ENCODE measurements around the gene OMD. TPM values are rescaled to one million over a fixed set of nuclear protein-coding genes. Genes with fewer than 3 reads are reported as not detected.

OMD gene
- total and polyA plus RNA-seq, 9 of the 15 experiments (the other 6 are each of a cell fraction or from before 2014, with no cell fraction given): 0.21 TPM; not detected in 8

DNA sequence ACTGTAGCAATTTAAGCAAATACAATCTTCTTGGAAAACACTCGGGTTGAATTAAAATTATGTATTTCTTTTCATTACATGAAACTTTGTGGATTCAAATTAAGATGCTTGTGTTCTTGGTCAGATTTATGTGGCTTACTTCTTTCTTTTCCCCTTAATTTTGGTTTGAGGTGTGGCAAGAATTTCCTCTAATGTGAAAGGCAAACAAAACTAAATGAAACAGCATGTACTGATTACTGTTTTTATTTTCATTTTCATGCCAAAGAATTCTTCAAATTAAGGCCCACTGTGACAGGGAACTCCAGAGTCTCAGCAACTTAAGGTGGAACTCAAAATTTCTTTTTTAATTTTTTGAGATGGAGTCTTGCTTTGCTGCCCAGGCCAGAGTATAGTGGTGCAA lies at the start of gene OMD (continued):
- TF ChIP-seq, protein P1, sequence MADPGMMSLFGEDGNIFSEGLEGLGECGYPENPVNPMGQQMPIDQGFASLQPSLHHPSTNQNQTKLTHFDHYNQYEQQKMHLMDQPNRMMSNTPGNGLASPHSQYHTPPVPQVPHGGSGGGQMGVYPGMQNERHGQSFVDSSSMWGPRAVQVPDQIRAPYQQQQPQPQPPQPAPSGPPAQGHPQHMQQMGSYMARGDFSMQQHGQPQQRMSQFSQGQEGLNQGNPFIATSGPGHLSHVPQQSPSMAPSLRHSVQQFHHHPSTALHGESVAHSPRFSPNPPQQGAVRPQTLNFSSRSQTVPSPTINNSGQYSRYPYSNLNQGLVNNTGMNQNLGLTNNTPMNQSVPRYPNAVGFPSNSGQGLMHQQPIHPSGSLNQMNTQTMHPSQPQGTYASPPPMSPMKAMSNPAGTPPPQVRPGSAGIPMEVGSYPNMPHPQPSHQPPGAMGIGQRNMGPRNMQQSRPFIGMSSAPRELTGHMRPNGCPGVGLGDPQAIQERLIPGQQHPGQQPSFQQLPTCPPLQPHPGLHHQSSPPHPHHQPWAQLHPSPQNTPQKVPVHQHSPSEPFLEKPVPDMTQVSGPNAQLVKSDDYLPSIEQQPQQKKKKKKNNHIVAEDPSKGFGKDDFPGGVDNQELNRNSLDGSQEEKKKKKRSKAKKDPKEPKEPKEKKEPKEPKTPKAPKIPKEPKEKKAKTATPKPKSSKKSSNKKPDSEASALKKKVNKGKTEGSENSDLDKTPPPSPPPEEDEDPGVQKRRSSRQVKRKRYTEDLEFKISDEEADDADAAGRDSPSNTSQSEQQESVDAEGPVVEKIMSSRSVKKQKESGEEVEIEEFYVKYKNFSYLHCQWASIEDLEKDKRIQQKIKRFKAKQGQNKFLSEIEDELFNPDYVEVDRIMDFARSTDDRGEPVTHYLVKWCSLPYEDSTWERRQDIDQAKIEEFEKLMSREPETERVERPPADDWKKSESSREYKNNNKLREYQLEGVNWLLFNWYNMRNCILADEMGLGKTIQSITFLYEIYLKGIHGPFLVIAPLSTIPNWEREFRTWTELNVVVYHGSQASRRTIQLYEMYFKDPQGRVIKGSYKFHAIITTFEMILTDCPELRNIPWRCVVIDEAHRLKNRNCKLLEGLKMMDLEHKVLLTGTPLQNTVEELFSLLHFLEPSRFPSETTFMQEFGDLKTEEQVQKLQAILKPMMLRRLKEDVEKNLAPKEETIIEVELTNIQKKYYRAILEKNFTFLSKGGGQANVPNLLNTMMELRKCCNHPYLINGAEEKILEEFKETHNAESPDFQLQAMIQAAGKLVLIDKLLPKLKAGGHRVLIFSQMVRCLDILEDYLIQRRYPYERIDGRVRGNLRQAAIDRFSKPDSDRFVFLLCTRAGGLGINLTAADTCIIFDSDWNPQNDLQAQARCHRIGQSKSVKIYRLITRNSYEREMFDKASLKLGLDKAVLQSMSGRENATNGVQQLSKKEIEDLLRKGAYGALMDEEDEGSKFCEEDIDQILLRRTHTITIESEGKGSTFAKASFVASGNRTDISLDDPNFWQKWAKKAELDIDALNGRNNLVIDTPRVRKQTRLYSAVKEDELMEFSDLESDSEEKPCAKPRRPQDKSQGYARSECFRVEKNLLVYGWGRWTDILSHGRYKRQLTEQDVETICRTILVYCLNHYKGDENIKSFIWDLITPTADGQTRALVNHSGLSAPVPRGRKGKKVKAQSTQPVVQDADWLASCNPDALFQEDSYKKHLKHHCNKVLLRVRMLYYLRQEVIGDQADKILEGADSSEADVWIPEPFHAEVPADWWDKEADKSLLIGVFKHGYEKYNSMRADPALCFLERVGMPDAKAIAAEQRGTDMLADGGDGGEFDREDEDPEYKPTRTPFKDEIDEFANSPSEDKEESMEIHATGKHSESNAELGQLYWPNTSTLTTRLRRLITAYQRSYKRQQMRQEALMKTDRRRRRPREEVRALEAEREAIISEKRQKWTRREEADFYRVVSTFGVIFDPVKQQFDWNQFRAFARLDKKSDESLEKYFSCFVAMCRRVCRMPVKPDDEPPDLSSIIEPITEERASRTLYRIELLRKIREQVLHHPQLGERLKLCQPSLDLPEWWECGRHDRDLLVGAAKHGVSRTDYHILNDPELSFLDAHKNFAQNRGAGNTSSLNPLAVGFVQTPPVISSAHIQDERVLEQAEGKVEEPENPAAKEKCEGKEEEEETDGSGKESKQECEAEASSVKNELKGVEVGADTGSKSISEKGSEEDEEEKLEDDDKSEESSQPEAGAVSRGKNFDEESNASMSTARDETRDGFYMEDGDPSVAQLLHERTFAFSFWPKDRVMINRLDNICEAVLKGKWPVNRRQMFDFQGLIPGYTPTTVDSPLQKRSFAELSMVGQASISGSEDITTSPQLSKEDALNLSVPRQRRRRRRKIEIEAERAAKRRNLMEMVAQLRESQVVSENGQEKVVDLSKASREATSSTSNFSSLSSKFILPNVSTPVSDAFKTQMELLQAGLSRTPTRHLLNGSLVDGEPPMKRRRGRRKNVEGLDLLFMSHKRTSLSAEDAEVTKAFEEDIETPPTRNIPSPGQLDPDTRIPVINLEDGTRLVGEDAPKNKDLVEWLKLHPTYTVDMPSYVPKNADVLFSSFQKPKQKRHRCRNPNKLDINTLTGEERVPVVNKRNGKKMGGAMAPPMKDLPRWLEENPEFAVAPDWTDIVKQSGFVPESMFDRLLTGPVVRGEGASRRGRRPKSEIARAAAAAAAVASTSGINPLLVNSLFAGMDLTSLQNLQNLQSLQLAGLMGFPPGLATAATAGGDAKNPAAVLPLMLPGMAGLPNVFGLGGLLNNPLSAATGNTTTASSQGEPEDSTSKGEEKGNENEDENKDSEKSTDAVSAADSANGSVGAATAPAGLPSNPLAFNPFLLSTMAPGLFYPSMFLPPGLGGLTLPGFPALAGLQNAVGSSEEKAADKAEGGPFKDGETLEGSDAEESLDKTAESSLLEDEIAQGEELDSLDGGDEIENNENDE (IDR thresholded peaks at IDR 0.05; ENCODE audit: low read depth, low read length): no peak
- TF ChIP-seq ZNF584 (CRISPR knock-in tag; IDR thresholded peaks at IDR 0.05; ENCODE audit: low read depth): no peak
- TF ChIP-seq ZNF431 (CRISPR knock-in tag; IDR thresholded peaks at IDR 0.05): no peak
- TF ChIP-seq SMARCE1 (IDR thresholded peaks at IDR 0.05): no peak
- no peak for TF ChIP-seq CXXC5 (CRISPR knock-in tag; IDR thresholded peaks at IDR 0.05)
- TF ChIP-seq ARHGAP35 (IDR thresholded peaks at IDR 0.05; ENCODE audit: partially characterized antibody): no peak
- no peak for TF ChIP-seq TAF15 (IDR thresholded peaks at IDR 0.05; ENCODE audit: low read depth, low read length)
- TF ChIP-seq PTRF (tag; IDR thresholded peaks at IDR 0.05): no peak
